Liver (tissue), 3 donors: Measurements from ENCODE around the gene APOBEC3B.

Source experiments
- ATF3 ChIP-seq: IDR thresholded peaks from 2 replicates; pipeline ENCODE4 v1.6.1; 2016; ENCODE audit warnings: antibody characterized with exemption
- CTCF ChIP-seq: fragments of 150-350 bp; IDR thresholded peaks from 2 replicates; pipeline ENCODE4 v1.5.1; 2017; ENCODE audit warnings: improper control_type of control experiment, low read depth, low read length; ENCODE audit not compliant: missing input control
- EGR1 ChIP-seq, 2 donors: IDR thresholded peaks; 2 replicates each; pipeline ENCODE4 v1.6.1; 2016 to 2018; ENCODE audit warnings: antibody characterized with exemption in 2 of 2, low read depth in 2 of 2
- FOXA1 ChIP-seq: IDR thresholded peaks from 2 replicates; pipeline ENCODE4 v1.6.1; 2016; ENCODE audit warnings: antibody characterized with exemption
- GABPA ChIP-seq, 2 donors: IDR thresholded peaks in 1 of 2; conservative IDR thresholded peaks in 1 of 2; 2 replicates each; pipeline ENCODE4 v1.6.1; 2016; ENCODE audit warnings: antibody characterized with exemption in 2 of 2, mild to moderate bottlenecking in 1 of 2, moderate library complexity in 1 of 2
- HNF4G ChIP-seq: IDR thresholded peaks from 2 replicates; pipeline ENCODE4 v1.6.1; 2016; ENCODE audit warnings: antibody characterized with exemption
- JUND ChIP-seq, 2 donors: IDR thresholded peaks; 2 replicates each; pipeline ENCODE4 v1.6.1; 2016; ENCODE audit warnings: antibody characterized with exemption in 2 of 2
- MAX ChIP-seq: IDR thresholded peaks from 2 replicates; pipeline ENCODE4 v1.6.1; 2016; ENCODE audit warnings: antibody characterized with exemption
- NR2F2 ChIP-seq: IDR thresholded peaks from 2 replicates; pipeline ENCODE4 v1.6.1; 2016; ENCODE audit warnings: antibody characterized with exemption
- RAD21 ChIP-seq, 2 donors: IDR thresholded peaks; 2 replicates each; pipeline ENCODE4 v1.6.1; 2016; ENCODE audit warnings: antibody characterized with exemption in 2 of 2, mild to moderate bottlenecking in 2 of 2
- REST ChIP-seq: IDR thresholded peaks from 2 replicates; pipeline ENCODE4 v1.6.1; 2016; ENCODE audit warnings: antibody characterized with exemption, mild to moderate bottlenecking
- SP1 ChIP-seq: IDR thresholded peaks from 2 replicates; pipeline ENCODE4 v1.6.1; 2018; ENCODE audit warnings: antibody characterized with exemption, mild to moderate bottlenecking
- TAF1 ChIP-seq: conservative IDR thresholded peaks from 2 replicates; pipeline ENCODE4 v1.6.1; 2016; ENCODE audit warnings: antibody characterized with exemption, mild to moderate bottlenecking
- YY1 ChIP-seq: IDR thresholded peaks from 2 replicates; pipeline ENCODE4 v1.6.1; 2016; ENCODE audit warnings: antibody characterized with exemption, mild to moderate bottlenecking
- donor health status: healthy.
- donor health status: healthy.

- TF ChIP-seq MAX (no peak), NR2F2 (no peak), CTCF (no peak), JUND (IDR thresholded peaks at IDR 0.05) (no peak), YY1 (no peak), RAD21 (IDR thresholded peaks at IDR 0.05) (no peak), FOXA1 (no peak), GABPA (IDR thresholded peaks at IDR 0.05 in 1 of 2, conservative IDR thresholded peaks at IDR 0.05 in 1 of 2) (no peak), SP1 (no peak), EGR1 (IDR thresholded peaks at IDR 0.05; ENCODE audit: low read depth in 2 of 2) (no peak), TAF1 (no peak), REST (no peak), HNF4G (no peak), ATF3 (no peak)
Observed at GRCh38 chr22:38951734-38952133, 30.4 kb upstream of the APOBEC3B start.
